Activated CD8-positive, alpha-beta T cell treated with anti-CD3 and anti-CD28 coated beads, Interleukin-2, amount 10 ng/mL, durations not matched to agents 7 days and 5 days (primary cell): ENCODE measurements around the gene RNF220. TPM values are rescaled to one million over a fixed set of nuclear protein-coding genes. Genes with fewer than 3 reads are reported as not detected.
"Not testable (repeated sequence)": the region's sequence is repeated elsewhere in the genome, so short reads cannot be mapped to it uniquely, and the experiment has no call there.

Experiments
- ATAC-seq: fragments of 150-1000 bp; cut with Tn5 transposase; one replicate; pipeline ENCODE4 v1.10.0; 2021; ENCODE audit warnings: moderate library complexity
- CTCF ChIA-PET: fragments of 350-600 bp; sonication (Branson Sonifier 250); formaldehyde crosslinking; loops from one replicate; lab custom pipeline; 2021; ENCODE audit warnings: antibody characterized with exemption; lab: Charles Lee
- POLR2A ChIA-PET: fragments of 350-600 bp; sonication (Branson Sonifier 250); formaldehyde crosslinking; loops from one replicate; lab custom pipeline; 2021; ENCODE audit warnings: antibody characterized with exemption; lab: Charles Lee
- DNase-seq: peaks from one replicate; pipeline ENCODE4 v3.0.0-alpha.2; 2020
- H3K27ac Mint-ChIP-seq: one replicate; pipeline ENCODE4 v1.8.0; 2021; ENCODE audit warnings: mild to moderate bottlenecking, mixed read lengths
- H3K27me3 Mint-ChIP-seq: one replicate; pipeline ENCODE4 v1.8.0; 2021; ENCODE audit warnings: low read depth, mixed read lengths
- H3K36me3 Mint-ChIP-seq: one replicate; pipeline ENCODE4 v1.8.0; 2021; ENCODE audit warnings: low read depth, mixed read lengths
- H3K4me1 Mint-ChIP-seq: one replicate; pipeline ENCODE4 v1.8.0; 2021; ENCODE audit warnings: low read depth, mixed read lengths
- H3K4me3 Mint-ChIP-seq: one replicate; pipeline ENCODE4 v1.8.0; 2021; ENCODE audit warnings: mild to moderate bottlenecking, mixed read lengths
- H3K9me3 Mint-ChIP-seq: one replicate; pipeline ENCODE4 v1.8.0; 2022; ENCODE audit warnings: mixed read lengths; ENCODE audit not compliant: insufficient read depth
- total RNA-seq, 2 experiments: library from RNA; stranded (reverse); gene quantifications; one replicate each; pipeline ENCODE4 v1.2.3, GENCODE V29; 2021

RNF220 gene
- total RNA-seq, 2 experiments from 2014 or later, result 79.5 to 87.2 TPM

- ChIA-PET CTCF (interaction anchor here (1.8 kb wide), 1 partner anchor 33 kb away, joined by 5 read pairs; no protein-coding TSS in a partner anchor), POLR2A (interaction anchor here (1.0 kb wide), 1 partner anchor 36 kb away, joined by 6 read pairs; no protein-coding TSS in a partner anchor)
- Mint-ChIP-seq H3K27ac (no peak overlapping the region), H3K27me3 (peaks cover 2% of the 10 kb centered on the region), H3K4me3 (no peak overlapping the region), H3K9me3 (no peaks in the 10 kb centered on the region), H3K36me3 (no peaks in the 10 kb centered on the region), H3K4me1 (peaks cover 8% of the 10 kb centered on the region)
- DNase-seq (no peak), ATAC-seq (no peak)
These were observed 280.8 kb downstream of the RNF220 start for GRCh38 chr1:44685881-44686280.

GRCh38 chr1:44688760-44689446, 283.8 kb downstream of the RNF220 start:
- no peaks in the 10 kb centered on the region for H3K9me3 Mint-ChIP-seq
- DNase-seq (no peak), ATAC-seq (no peak)
- H3K36me3 Mint-ChIP-seq, result no peaks in the 10 kb centered on the region
- no peak overlapping the region for H3K27ac Mint-ChIP-seq
- no peak overlapping the region for H3K4me3 Mint-ChIP-seq
- ChIA-PET CTCF (interaction anchor here (1.5 kb wide), 1 partner anchor 36 kb away, joined by 3 read pairs; no protein-coding TSS in a partner anchor), POLR2A (interaction anchor here (4.5 kb wide), 1 partner anchor 33 kb away, joined by 23 read pairs; no protein-coding TSS in a partner anchor)
- peaks cover 12% of the 10 kb centered on the region for H3K4me1 Mint-ChIP-seq
- peaks cover 7% of the 10 kb centered on the region for H3K27me3 Mint-ChIP-seq

DNA sequence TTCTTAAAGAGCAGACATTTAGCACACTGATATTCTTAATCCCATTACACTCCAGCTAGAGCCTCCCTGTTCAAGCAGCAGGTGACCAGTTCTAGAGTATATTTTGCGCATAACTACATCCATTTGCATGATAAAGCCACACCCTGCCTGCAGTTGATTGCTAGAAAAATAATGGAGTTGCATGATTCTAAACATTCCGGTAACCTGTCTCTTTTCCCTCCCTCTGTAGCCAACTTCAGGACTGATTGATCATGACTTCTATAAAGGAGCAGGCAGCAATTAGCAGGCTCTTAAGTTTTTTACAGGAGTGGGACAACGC, 284.4 kb downstream of the RNF220 start:
- POLR2A ChIA-PET, result interaction anchor here (4.5 kb wide), 1 partner anchor 32 kb away, joined by 23 read pairs; no protein-coding TSS in a partner anchor
- CTCF ChIA-PET, result interaction anchor here (1.5 kb wide), 1 partner anchor 37 kb away, joined by 3 read pairs; no protein-coding TSS in a partner anchor
- no peak for DNase-seq
- no peaks in the 10 kb centered on the region for H3K9me3 Mint-ChIP-seq
- H3K4me3 Mint-ChIP-seq, result no peak overlapping the region
- ATAC-seq, result no peak
- no peak overlapping the region for H3K27ac Mint-ChIP-seq
- no peaks in the 10 kb centered on the region for H3K36me3 Mint-ChIP-seq
- peaks cover 10% of the 10 kb centered on the region for H3K4me1 Mint-ChIP-seq
- peaks cover 7% of the 10 kb centered on the region for H3K27me3 Mint-ChIP-seq

GRCh38 chr1:44693159-44693558, 288.1 kb downstream of the RNF220 start:
- Mint-ChIP-seq H3K36me3 (no peaks in the 10 kb centered on the region), H3K27ac (no peak overlapping the region), H3K4me1 (peaks cover 29% of the 10 kb centered on the region), H3K27me3 (peaks cover 7% of the 10 kb centered on the region), H3K9me3 (no peaks in the 10 kb centered on the region), H3K4me3 (no peak overlapping the region)
- ChIA-PET CTCF (no interaction called here), POLR2A (interaction anchor here (2.0 kb wide), 1 partner anchor 29 kb away, joined by 12 read pairs; no protein-coding TSS in a partner anchor)
- ATAC-seq (peak; percentile 31), DNase-seq (no peak)

GRCh38 chr1:44693900-44694299, 288.8 kb downstream of the RNF220 start:
- Mint-ChIP-seq H3K4me3 (no peak overlapping the region), H3K36me3 (no peaks in the 10 kb centered on the region), H3K9me3 (no peaks in the 10 kb centered on the region), H3K27me3 (peaks cover 4% of the 10 kb centered on the region), H3K27ac (no peak overlapping the region), H3K4me1 (peaks cover 31% of the 10 kb centered on the region)
- no peak for ATAC-seq
- ChIA-PET CTCF (no interaction called here), POLR2A (no interaction called here)
- DNase-seq, result no peak

- H3K4me3 Mint-ChIP-seq, result no peak overlapping the region
- H3K27ac Mint-ChIP-seq, result peak overlapping the region; percentile 55
- H3K9me3 Mint-ChIP-seq, result no peaks in the 10 kb centered on the region
- CTCF ChIA-PET, result interaction anchor here (2.4 to 2.8 kb wide), 2 partner anchors 12 to 20 kb away, joined by 12 to 19 read pairs; no protein-coding TSS in a partner anchor
- no peaks in the 10 kb centered on the region for H3K36me3 Mint-ChIP-seq
- ATAC-seq (no peak), DNase-seq (no peak)
- peaks cover 31% of the 10 kb centered on the region for H3K4me1 Mint-ChIP-seq
- H3K27me3 Mint-ChIP-seq, result peaks cover 4% of the 10 kb centered on the region
- POLR2A ChIA-PET, result interaction anchor here (5.1 kb wide), 1 partner anchor 27 kb away, joined by 75 read pairs; no protein-coding TSS in a partner anchor
These were observed 289.9 kb downstream of the RNF220 start for GRCh38 chr1:44694863-44695478.

- Mint-ChIP-seq H3K9me3 (no peaks in the 10 kb centered on the region), H3K27me3 (peaks cover 4% of the 10 kb centered on the region), H3K4me3 (no peak overlapping the region), H3K27ac (peak overlapping the region; percentile 57), H3K36me3 (no peaks in the 10 kb centered on the region), H3K4me1 (peaks cover 31% of the 10 kb centered on the region)
- no peak for DNase-seq
- ATAC-seq, result no peak
- ChIA-PET POLR2A (interaction anchor here (2.2 to 5.1 kb wide), 2 partner anchors 26 to 64 kb away, joined by 6 to 75 read pairs; no protein-coding TSS in a partner anchor), CTCF (interaction anchor here (0.9 to 2.8 kb wide), 7 partner anchors 8 to 43 kb away, joined by 3 to 19 read pairs (median 10); no protein-coding TSS in a partner anchor)
These were observed 290.6 kb downstream of the RNF220 start for GRCh38 chr1:44695671-44696070.

- ATAC-seq (no peak), DNase-seq (no peak)
- H3K4me3 Mint-ChIP-seq, result no peak overlapping the region
- H3K27ac Mint-ChIP-seq, result peak overlapping the region; percentile 89
- H3K9me3 Mint-ChIP-seq, result no peaks in the 10 kb centered on the region
- ChIA-PET CTCF (interaction anchor here (0.7 to 2.8 kb wide), 14 partner anchors 8 to 89 kb away, joined by 3 to 19 read pairs (median 6); partner anchors contain the start of genes ARMH1, RNU5D-1 and TMEM53), POLR2A (interaction anchor here (0.6 to 5.1 kb wide), 6 partner anchors 12 to 85 kb away, joined by 3 to 75 read pairs (median 8); partner anchors contain the start of genes ARMH1, RNU5D-1 and TMEM53)
- peaks cover 31% of the 10 kb centered on the region for H3K4me1 Mint-ChIP-seq
- H3K36me3 Mint-ChIP-seq, result no peaks in the 10 kb centered on the region
- H3K27me3 Mint-ChIP-seq, result peaks cover 4% of the 10 kb centered on the region
These were observed 291.0 kb downstream of the RNF220 start for GRCh38 chr1:44696101-44696500.

GRCh38 chr1:44696789-44697345, 291.8 kb downstream of the RNF220 start:
- Mint-ChIP-seq H3K36me3 (no peaks in the 10 kb centered on the region), H3K4me1 (peaks cover 31% of the 10 kb centered on the region), H3K9me3 (no peaks in the 10 kb centered on the region), H3K27ac (peak overlapping the region; percentile 89), H3K27me3 (no peaks in the 10 kb centered on the region), H3K4me3 (peak overlapping the region; percentile 42)
- ATAC-seq, result peak; percentile 94
- POLR2A ChIA-PET, result interaction anchor here (0.6 to 5.1 kb wide), 9 partner anchors 13 to 122 kb away, joined by 3 to 75 read pairs (median 5); partner anchors contain the start of genes ARMH1, RNU5D-1 and TMEM53
- DNase-seq, result peak; percentile 71
- CTCF ChIA-PET, result interaction anchor here (0.7 to 2.8 kb wide), 14 partner anchors 9 to 88 kb away, joined by 3 to 19 read pairs (median 6); partner anchors contain the start of genes ARMH1, RNU5D-1 and TMEM53

- Mint-ChIP-seq H3K36me3 (no peaks in the 10 kb centered on the region), H3K27ac (no peak overlapping the region), H3K4me3 (no peak overlapping the region), H3K4me1 (peaks cover 31% of the 10 kb centered on the region), H3K9me3 (no peaks in the 10 kb centered on the region), H3K27me3 (no peaks in the 10 kb centered on the region)
- CTCF ChIA-PET, result interaction anchor here (0.8 to 2.8 kb wide), 3 partner anchors 11 to 45 kb away, joined by 3 to 14 read pairs (median 10); no protein-coding TSS in a partner anchor
- DNase-seq, result no peak
- POLR2A ChIA-PET, result interaction anchor here (5.1 kb wide), 1 partner anchor 24 kb away, joined by 75 read pairs; no protein-coding TSS in a partner anchor
- no peak for ATAC-seq
These were observed 293.1 kb downstream of the RNF220 start for GRCh38 chr1:44698138-44698537.

DNA sequence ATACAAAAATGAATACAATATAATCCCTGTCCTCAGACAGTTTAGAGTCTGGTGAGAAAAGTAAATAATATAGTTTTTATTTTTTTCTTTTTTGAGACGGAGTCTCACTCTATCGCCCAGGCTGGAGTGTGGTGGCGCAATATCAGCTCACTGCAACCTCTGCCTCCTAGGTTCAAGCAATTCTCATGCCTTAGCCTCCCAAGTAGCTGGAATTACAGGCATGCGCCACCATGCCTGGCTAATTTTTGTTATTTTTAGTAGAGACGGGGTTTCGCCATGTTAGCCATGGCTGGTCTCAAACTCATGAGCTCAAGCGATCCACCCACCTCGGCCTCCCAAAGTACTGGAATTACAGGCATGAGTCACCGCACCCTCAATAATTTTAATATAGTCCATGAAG, 294.3 kb downstream of the RNF220 start:
- not testable (repeated sequence) for H3K4me3 Mint-ChIP-seq, DNase-seq, H3K36me3 Mint-ChIP-seq, ATAC-seq, H3K9me3 Mint-ChIP-seq, H3K27ac Mint-ChIP-seq, H3K27me3 Mint-ChIP-seq
- peaks cover 27% of the 10 kb centered on the region for H3K4me1 Mint-ChIP-seq
- CTCF ChIA-PET, result interaction anchor here (1.4 kb wide), 1 partner anchor 15 kb away, joined by 3 read pairs; no protein-coding TSS in a partner anchor
- POLR2A ChIA-PET, result interaction anchor here (3.5 to 5.1 kb wide), 2 partner anchors 22 kb away, joined by 19 to 75 read pairs; no protein-coding TSS in a partner anchor
